GM18498 (cell line): Measurements from ENCODE around the gene GLIS1.

ENCODE experiments used
- ATAC-seq: cut with Tn5 transposase; IDR thresholded peaks from one replicate; pipeline ENCODE4 v1.9.1; 2021; ENCODE audit warnings: mild to moderate bottlenecking, moderate library complexity; ENCODE audit not compliant: unreplicated experiment

Gene GLIS1

DNA sequence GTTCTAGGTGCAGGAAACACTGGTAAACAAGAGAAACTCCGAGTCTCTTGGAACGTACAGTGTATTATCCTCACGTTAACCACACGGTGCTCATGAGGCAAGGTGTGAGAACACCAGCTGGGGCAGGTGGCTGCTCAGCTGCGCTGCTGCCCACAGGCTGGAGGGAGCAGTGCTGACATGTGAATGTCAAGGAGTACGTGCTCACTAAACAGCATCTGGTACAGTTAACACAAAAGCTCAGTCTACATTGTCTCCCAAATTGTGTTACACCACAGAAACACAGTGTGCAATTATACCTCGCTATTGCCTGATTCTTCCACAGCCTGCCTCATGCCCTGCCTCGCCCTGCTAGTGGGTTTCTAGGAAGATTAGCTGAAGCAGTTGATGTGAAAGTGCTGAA lies 138.4 kb downstream of the GLIS1 start:
- ATAC-seq: no peak

DNA sequence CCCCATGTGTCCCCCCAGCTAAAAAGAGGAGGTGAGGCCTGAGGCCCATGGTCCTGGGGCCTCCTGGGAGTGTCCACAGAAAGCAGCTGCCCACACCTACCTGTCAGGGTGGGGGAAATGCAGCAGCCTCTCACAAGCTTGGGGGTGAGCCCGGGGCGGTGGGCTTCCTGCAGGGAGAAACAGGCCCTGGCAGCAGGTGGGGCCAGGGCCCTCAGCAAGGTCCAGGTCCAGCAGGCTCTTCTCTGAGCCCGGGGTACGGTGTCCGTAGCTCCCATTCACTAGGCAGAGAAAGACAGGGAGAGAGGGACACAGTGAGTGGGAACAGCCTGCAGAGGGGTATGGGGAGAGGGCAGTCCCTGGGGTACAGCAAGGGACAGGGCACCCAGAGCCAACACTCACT lies 139.0 kb downstream of the GLIS1 start:
- no peak for ATAC-seq

DNA sequence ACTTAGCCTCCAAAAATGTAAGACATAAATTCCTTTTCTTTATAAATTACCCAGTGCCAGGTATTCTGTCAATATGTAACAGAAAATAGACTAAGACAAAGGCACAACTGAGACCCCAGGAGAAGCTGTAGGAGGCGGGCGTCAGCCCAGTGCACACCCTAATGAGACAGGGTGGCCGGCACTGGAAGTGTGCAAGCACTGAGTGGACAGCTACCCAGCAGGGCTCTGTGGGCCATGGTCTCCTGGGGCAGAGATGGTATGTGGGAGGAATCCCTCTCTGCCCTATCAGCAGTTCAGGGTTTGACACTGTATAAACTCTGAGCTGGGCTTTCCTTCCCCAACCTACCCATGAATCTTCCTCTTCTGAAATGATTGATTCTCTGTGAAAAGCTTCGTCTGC lies 139.5 kb downstream of the GLIS1 start:
- ATAC-seq: no peak

DNA sequence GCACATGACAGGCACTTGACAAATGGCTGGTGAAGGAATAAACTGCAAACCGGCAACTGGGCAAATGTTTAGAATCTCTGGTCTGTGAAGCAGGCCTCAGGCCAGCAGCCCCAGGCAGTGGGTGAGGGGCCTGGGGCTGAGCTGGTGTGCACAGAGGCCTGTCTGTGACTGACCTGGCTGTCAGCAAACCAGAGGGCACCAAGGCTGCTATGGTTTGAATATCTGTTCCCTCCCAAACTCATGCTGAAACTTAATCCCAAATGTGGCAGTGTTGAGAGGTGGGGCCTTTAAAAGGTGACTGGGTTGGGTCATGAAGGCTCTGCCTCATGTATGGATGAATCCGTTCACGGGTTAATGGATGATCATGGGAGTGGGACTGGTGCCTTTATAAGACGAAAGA lies 140.0 kb downstream of the GLIS1 start:
- no peak for ATAC-seq

DNA sequence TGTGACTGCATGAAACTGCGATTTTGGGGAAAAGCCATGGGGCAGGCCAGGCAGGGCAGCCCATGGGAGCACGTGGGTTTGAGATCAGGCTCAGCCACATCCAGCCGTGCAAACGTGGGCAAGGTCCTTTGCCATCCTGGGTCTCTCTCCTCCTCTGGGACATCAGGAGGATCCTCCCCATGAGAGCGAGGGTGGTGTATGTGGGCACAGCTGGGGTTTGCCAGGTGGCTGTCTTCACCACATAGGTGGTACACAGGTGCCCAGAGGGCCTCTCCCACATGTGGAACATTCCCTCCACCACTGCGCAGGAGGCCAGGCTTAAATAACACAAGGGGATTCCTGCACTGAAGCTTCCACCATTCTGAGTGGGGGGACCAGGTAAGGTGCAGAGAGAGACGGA lies 143.1 kb downstream of the GLIS1 start:
- ATAC-seq: no peak

DNA sequence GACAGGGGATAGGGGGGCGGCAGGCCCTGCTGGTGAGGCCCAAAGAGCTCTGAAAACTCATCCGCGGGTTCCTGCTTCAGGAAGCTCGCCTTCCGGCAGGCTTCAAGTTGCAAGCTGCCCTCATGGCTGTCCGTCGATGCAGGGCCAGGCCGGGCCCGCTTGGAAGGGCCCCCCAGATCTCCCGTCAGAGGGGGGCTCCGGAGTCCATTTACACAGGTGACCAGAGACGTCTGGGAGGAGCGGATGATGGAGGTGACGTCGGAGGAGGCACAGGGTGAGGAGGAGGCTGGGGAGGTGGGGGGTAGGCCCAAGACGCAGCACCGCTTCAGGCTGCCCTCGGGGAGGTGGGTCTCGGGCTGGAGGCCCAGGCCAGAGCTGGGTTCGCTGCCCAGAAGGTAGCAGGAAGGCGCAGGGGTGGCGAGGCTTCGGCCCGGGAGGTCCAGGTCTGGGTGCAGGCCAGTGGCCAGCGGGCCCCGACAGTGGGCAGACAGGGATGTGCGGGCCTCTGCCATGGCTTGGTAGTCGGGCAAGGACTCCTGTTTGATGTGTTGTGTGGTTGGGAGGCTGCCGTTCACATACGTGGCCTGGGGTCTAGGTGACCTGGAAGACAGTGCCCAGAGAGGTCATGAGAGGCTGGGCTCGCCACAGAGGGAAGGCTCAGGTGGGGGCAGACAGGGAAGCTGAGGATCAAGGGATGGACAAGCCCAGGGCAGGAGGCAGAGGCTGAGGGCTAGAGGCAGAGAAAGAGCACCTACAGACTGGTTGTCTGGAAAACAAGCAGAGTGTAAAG lies 144.4 kb downstream of the GLIS1 start:
- ATAC-seq: no peak

DNA sequence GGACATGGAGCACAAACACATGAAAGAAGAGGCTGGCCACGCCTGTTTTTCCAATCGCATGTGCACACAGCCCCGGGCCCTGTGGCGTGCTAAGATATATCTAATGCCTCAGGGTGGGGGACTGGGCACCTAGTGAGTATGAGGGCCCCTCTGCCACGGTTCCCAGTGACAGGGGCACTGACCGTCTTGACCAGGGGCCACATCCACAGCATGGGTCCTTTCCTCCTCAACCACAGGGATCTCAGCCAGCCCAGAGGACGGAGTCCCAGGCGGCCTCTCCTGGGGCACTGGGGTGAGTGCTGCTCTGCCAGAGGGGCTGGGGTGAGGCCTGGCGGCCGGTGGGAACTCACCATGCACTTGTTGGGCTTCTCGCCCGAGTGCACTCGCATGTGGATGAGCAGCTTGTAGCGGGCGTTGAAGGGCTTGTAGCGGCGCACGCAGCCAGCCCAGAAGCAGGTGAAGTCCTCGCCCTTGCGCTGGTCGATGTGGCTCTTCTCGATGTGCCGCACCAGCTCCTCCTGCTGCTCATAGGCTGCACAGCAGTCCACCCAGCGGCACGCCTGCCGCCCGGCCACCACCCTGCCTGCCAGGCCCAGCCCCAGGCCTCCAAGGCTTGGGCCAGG lies 145.1 kb downstream of the GLIS1 start:
- no peak for ATAC-seq

DNA sequence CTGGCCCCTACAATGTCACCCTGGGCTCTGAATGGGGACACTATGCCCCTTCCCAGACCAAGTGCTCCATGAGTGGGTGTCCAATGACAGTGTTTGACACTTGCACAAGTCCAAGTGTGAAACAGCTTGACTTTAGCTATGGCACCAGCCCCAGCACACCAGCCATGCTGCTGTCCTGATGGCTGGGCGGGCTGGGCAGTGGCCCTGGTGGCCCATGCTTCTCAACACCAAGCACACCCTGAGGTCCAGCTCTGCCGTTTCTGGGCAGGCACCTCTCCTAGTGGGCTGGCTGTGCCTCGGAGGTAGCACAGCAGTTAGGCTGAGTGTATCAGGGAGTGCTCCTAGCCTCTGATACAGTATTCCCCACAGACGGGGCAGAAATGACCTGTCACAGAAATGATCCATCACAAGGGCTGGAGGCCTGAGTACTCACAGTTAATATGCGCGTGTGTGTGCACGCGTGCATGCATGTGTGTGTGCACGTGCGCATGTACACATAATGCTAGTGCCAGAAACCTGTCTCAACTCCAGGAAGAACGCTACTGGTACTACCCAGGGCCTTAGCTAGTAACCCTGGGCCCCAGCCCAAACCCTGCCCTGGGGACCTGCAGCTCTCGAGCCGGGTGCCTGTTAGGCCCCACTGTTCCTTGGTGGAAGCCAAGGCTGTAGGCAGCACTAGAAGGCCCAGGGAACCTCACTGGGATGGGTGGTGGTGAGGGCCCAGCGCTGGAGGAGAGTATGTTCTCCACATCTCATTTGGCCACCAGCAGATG lies 145.8 kb downstream of the GLIS1 start:
- ATAC-seq: no peak

DNA sequence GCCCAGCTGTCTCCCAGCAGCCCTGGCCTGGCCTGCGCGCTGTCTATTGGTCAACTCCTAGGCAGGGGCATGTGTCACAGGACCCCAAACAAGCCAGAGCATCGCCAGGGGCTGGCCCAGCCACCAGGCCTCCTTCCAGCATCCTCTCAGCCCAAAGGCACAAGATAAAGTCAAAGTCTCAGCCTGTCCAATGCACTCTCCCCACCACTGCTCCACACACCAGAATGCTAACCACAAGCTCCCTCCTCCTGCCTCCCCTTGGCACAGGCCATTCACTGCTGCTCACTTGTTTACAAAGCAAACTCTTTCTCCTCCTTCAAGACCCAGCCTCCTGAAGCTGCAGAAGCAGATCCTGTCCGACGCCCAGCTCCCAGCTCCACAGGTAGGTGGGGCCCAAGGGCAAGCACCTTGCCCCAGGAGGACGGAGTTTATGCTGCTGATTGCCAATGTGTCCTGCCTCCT lies 146.4 kb downstream of the GLIS1 start:
- ATAC-seq: no peak

DNA sequence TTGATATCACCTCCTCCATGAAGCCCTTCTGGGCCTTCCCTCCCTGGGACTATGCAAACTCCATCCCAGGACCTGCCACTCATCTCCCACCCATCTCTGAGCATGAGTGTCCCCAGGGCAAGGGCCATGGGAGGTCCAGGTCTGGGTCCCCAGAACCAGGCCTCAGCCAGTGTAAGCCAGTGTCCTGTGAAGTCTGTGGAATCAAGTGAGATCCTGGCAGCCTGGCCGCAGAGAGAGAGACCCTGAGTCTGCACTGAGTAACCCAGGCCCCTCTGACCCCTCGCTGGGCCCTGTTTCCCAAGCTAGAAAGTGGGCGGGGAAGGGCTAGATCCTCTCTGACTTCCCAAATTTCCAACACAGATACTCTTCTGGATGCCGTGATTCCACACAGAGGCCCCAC lies 147.0 kb downstream of the GLIS1 start:
- no peak for ATAC-seq

DNA sequence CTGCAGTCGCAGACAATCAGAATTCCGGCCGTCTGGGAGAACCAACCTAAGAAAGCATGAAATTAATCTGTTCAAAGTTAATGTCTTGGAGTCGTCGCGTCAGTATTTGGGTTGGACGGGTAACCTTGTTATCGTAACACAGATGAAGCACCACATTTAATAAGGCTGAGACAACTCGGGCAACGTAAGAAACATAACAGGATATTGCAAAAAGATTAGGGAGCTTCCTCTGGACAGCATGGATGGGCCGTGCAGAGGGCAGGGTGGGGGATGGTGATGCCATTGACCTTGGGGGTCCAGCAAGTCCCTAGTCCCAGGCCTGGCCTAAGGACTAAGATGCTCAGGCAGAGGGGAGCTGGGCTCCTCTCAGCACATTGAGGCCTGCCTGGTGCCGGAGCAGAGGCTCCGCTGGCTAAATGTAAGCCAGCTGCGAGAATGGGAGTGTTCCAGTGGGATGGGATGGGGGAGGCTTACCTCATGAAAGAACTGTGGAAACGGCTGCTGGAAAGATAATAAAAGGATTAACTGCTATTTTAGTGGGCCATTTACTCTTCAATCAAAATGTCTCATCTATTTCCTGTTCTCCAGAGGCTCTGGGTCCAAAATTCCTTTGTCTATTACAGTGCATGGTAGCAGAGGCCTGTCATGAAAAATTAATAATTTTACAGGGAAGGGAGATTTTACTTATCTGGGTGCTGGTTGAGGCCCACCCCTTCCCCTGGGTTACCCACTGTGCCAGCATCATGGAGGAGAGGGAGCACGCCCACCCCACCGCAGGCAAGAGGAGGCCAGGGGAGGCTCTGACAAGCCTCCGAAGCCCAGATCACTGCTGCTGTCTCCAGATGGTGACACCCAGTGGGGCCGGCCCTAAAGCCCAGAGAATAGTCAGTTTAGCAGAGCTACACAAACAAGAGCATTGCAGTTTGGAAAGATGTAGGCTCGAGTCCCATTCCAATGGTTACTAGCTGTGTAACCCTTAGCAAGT lies 148.1 kb downstream of the GLIS1 start:
- ATAC-seq: no peak

DNA sequence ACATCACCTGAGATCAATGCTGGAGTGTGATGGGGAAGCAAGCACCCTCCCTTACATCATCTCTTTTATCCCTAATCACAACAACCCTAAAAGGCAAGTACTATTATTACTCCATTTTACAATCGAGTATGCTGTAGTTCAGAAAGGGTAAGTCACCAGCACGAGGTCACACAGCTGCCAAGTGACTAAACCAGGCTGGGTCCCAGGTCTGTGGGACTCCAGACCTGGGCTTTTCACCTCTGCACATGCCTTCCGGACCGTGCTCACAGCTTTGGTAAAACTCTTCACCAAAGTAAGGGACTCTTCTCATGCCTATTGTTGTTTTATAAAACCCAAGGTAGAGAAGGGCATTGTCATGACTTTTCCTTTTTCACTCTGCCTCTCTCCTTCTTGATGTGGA lies 148.9 kb downstream of the GLIS1 start:
- ATAC-seq: no peak

DNA sequence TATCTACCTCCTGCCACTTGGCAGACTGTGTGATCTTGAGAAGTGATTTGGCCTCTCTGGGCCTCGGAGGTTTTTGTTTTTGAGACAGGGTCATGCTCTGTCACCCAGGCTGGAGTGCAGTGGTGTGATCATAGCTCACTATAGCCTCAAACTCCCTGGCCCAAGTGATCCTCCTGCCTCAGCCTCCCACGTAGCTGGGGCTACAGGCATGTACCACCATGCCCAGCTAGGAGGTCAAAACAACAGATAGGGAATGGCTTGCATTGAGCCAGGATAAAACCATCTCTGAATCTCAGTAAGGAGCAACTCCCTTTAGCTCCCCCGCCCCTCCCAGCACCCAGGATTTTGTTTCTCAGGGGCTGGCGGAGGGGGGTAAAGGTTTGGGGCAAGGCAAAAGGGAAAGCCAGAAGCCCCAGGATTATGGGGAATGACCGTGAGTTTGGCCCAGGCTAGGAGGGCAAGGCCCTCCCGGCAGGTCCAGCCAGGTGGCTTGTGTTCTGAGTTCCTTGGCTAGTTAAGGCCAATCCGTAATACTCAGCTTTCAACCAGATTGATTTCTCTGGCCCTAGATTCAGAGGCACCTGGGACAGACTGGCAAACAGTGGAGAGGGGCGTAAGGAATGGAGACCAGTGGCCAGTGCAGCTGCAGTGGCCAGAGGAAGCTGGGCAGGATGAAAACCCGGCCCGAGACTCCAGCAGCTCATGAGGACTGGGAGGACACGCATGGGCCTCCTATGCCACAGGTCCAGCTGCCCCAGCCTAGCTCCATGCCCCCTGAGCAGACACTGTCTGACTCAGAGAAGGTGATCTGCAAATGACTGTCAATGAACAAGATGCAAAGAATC lies 149.7 kb downstream of the GLIS1 start:
- ATAC-seq: no peak

DNA sequence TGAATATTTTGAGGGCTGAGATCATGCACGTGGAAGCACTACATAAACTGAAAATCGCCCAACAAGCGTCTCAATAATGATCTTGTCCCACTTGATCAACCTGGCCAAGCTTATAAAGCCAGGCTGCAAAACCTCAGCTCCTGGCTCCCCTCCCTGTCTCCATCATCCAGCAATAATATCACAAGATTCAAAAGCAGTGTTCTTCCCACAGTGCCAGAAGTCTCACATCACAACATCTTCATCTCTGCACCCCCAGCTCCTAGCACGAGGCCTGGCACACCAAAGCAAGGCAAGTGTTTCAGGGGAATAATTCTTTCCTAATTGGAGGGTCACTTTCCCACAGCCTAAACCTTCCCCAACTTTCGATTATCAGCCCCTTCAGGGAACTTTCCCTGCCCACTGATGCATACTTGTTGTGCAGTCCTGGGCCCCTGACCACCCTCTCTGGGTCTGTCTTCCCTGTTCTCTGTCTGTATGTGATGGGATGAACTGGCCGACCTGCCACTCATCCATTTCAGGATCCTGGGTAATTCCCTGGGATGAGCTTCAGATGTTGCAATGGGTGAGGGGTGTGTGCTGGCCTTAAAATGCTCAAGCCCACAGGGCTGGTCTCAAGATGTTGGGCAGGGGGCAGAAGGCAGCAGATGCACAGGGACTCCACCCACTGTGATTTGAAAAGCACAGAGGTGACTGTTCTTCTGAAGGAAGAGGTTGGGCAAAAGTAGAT lies 150.7 kb downstream of the GLIS1 start:
- no peak for ATAC-seq

DNA sequence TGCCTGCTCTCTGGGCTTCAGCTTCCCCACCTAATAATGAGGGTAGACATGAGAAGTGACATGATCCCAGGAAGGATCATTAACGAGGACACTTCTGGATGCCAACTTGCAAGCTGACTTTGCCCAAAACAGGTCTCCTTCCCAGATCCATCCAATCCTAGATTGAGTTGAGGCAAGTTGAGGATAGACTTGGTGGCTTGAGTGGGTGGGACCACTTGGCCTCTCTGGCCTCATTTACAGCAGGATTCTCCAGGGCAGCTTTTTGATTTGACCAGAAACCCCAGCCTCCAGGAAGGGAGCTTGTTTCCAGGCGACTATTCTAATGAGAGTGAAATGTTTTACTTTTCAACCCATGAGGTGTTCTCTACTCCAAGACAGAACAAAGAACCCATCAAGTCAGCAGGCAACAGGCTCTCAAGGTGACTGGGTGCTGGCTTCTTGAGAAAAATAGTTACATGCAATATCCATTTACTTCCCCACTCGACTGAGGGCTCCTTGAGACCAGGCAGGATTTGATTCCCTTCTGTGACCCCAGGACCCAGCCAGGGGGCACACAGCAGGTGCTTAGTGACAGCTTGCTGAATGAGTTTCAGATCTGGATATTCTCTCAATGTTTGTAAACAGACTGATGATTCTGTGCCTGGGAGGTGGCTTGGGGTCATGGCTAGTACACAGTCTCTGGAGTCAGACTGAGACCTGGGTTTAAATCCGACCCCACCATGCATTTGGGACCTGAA lies 151.5 kb downstream of the GLIS1 start:
- ATAC-seq: no peak

DNA sequence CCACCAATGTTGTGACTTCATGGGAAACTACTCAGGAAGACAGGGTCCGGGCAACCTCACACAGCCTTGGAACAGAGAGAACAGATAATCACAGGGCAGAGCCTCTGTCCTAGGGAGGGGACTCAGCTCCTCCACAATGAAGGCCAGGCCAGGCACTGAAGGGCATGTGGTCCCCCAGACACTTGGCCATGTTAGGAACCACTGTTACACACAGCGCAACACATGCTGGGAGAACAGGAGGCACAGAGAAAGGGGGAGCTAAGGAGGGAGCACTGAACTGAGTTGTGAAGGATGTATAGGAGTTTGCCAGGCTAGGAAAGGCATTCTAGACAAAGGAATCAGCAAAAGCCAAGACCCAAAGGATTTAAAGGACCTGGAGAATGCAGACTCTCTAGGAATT lies 152.2 kb downstream of the GLIS1 start:
- ATAC-seq: no peak

DNA sequence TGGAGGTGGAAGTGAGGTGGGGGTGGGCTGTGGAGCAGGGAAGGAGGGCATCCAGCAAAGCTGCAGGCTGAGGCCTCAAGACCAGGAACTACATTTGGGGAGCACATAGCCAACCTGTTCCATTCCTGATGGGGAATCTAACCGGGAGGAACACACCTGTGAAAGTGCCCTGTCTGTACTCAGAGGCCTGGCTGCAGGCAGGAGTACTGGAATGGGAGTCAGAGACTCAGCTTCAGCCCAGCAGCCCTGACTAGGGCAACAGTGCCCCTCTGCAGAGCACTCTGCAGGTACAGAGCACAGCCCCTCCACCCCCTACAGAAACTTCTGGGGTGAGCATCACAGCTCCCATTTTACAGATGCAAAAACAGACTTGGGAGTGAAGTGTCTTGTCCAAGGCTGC lies 153.4 kb downstream of the GLIS1 start:
- no peak for ATAC-seq

DNA sequence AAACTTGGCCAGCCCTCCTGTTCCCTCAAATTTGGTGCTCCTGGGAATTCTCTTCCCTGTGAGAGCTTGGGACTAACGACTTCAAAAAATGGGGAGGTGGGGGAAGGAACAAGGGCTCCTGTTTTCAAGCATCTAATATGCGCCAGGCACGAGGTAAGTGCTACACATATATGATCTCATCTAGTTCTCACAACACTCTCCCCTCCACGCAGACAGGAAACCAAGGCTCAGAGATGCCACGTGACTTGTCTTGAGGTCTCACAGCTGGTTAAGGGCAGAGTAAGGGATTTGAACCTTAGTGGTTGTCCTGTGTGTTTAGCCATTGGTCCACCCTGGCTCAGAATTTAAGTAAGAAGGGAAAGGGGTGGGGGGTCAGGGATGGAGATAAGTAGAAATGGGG lies 153.8 kb downstream of the GLIS1 start:
- ATAC-seq: no peak

DNA sequence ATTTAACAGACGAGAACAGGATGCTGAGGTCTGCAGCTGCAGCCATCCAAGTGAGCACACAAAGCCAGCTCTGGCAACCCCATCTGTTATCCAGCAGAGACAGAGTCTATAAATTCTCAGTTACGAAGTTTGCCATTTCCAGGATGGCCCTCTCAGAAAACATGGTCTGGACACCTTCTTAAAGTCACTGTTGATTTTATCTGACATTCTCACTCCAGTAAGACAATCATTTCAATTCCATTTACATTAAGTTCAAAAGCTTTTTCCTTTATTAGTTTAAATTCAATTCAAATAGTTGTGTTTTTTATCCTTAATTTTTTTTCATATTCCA lies 154.2 kb downstream of the GLIS1 start:
- ATAC-seq: no peak
